ENCODE measurements around the gene CBX6. TPM values are rescaled to one million over a fixed set of nuclear protein-coding genes. Genes with fewer than 3 reads are reported as not detected.

The CBX6 gene
- total RNA-seq, 1 experiment from 2014 or later, result 31.4 TPM

- Histone ChIP-seq H3K27ac (ENCODE audit: insufficient read length, low read depth, low read length) (no peak overlapping the region), H2BK15ac (ENCODE audit: low read depth, low read length) (no peak overlapping the region), H3K18ac (ENCODE audit: insufficient read length, low read depth, low read length) (no peak overlapping the region), H4K8ac (replicated peaks; ENCODE audit: insufficient read length, low read depth, low read length) (no peak overlapping the region), H2BK12ac (ENCODE audit: insufficient read length, low read depth, low read length) (no peak overlapping the region), H3K4me2 (ENCODE audit: insufficient read depth, insufficient read length, low read length) (no peak overlapping the region), H3K9me3 (ENCODE audit: control insufficient read depth, low read depth, low read length) (no peaks in the 10 kb centered on the region), H2BK120ac (ENCODE audit: low read depth, low read length, poor library complexity, severe bottlenecking) (no peak overlapping the region), H3K14ac (ENCODE audit: insufficient read depth, low read length) (no peak overlapping the region), H3K27me3 (ENCODE audit: insufficient read depth, low read length) (peaks cover 21% of the 10 kb centered on the region; the same call in 1 of the 2 replicates), H3K56ac (ENCODE audit: insufficient read length, low read depth, low read length) (no peak overlapping the region), H2AFZ (ENCODE audit: low read length) (no peak overlapping the region), H3K23ac (ENCODE audit: insufficient read length, low read depth, low read length) (no peak overlapping the region), H3T11ph (ENCODE audit: low read length) (no peak overlapping the region), H3K4me1 (ENCODE audit: insufficient read depth, low read length) (no peaks in the 10 kb centered on the region; the same call in 1 of the 2 replicates), H3K23me2 (ENCODE audit: insufficient read length, low read depth, low read length, poor library complexity, severe bottlenecking) (peaks cover 4% of the 10 kb centered on the region), H3K79me2 (ENCODE audit: insufficient read depth, low read length) (no peaks in the 10 kb centered on the region), H3K4ac (ENCODE audit: low read depth, low read length) (no peak overlapping the region), H4K91ac (ENCODE audit: insufficient read length, low read depth, low read length) (no peak overlapping the region), H2AK5ac (ENCODE audit: insufficient read length, low read length) (no peak overlapping the region), H3K79me1 (ENCODE audit: insufficient read depth, low read depth, low read length, poor library complexity, severe bottlenecking) (no peaks in the 10 kb centered on the region), H4K20me1 (ENCODE audit: control insufficient read depth, insufficient read depth, insufficient read length) (peaks cover 3% of the 10 kb centered on the region), H2BK5ac (ENCODE audit: insufficient read length, low read length) (no peak overlapping the region), H4K5ac (ENCODE audit: insufficient read length, low read depth, low read length) (no peak overlapping the region), H3K9ac (ENCODE audit: extremely low read depth, insufficient read length, low read length) (no peak overlapping the region), H2BK20ac (ENCODE audit: low read depth, low read length, poor library complexity, severe bottlenecking) (no peak overlapping the region)
- H3K9me3 Mint-ChIP-seq, result no peaks in the 10 kb centered on the region; a peak in 1 of 5 replicates
- TF ChIP-seq, protein P1, sequence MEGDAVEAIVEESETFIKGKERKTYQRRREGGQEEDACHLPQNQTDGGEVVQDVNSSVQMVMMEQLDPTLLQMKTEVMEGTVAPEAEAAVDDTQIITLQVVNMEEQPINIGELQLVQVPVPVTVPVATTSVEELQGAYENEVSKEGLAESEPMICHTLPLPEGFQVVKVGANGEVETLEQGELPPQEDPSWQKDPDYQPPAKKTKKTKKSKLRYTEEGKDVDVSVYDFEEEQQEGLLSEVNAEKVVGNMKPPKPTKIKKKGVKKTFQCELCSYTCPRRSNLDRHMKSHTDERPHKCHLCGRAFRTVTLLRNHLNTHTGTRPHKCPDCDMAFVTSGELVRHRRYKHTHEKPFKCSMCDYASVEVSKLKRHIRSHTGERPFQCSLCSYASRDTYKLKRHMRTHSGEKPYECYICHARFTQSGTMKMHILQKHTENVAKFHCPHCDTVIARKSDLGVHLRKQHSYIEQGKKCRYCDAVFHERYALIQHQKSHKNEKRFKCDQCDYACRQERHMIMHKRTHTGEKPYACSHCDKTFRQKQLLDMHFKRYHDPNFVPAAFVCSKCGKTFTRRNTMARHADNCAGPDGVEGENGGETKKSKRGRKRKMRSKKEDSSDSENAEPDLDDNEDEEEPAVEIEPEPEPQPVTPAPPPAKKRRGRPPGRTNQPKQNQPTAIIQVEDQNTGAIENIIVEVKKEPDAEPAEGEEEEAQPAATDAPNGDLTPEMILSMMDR (conservative IDR thresholded peaks at IDR 0.05), result no peak
- peaks cover 0 to 2% (median 0%) of the 10 kb centered on the region in 3 experiments; a peak in 3 of 7 replicates for H3K36me3 Mint-ChIP-seq (ENCODE audit: insufficient read depth in 1 of 3, low read depth in 3 of 3)
- peaks cover 63% of the 10 kb centered on the region for H3K27me3 Mint-ChIP-seq (ENCODE audit: low read depth)
- WGBS (ENCODE audit: extremely low coverage, insufficient read length, low lambda C conversion rate), result no CpG with 5 or more reads among the region's 5 CpGs
- H3K4me3 Mint-ChIP-seq, result no peak overlapping the region; a peak in 1 of 5 replicates
- DNase-seq, result no peak
- peaks cover 25 to 37% of the 10 kb centered on the region in 2 experiments for H3K4me1 Mint-ChIP-seq
- no peak overlapping the region for H3K27ac Mint-ChIP-seq
Observed at GRCh38 chr22:38841635-38842034, 30.4 kb downstream of the CBX6 start.
